SJCRH30 (cell line): ENCODE measurements around the gene NUDT4B. TPM values are rescaled to one million over a fixed set of nuclear protein-coding genes. Genes with fewer than 3 reads are reported as not detected.
"Not testable (repeated sequence)": the region's sequence is repeated elsewhere in the genome, so short reads cannot be mapped to it uniquely, and the experiment has no call there.

Experiments used
- DNase-seq, 2 experiments: peaks; one replicate each; pipeline ENCODE4 v3.0.0-alpha.2; 2015 to 2020
- H3K27ac ChIP-seq: fragments of 250-450 bp; sonication (Bioruptor Pico); 2 replicates; pipeline ENCODE4 v1.5.1; 2020; ENCODE audit warnings: mild to moderate bottlenecking, moderate library complexity
- H3K27me3 ChIP-seq: fragments of 250-450 bp; sonication (Bioruptor Pico); 2 replicates; pipeline ENCODE4 v1.5.1; 2020; ENCODE audit warnings: mild to moderate bottlenecking, moderate library complexity
- H3K36me3 ChIP-seq: fragments of 250-450 bp; sonication (Bioruptor Pico); 2 replicates; pipeline ENCODE4 v1.5.1; 2020; ENCODE audit warnings: mild to moderate bottlenecking, moderate library complexity
- H3K4me1 ChIP-seq: fragments of 250-450 bp; sonication (Bioruptor Pico); 2 replicates; pipeline ENCODE4 v1.5.1; 2020; ENCODE audit warnings: mild to moderate bottlenecking, moderate library complexity
- H3K4me3 ChIP-seq: fragments of 250-450 bp; sonication (Bioruptor Pico); 2 replicates; pipeline ENCODE4 v1.5.1; 2020; ENCODE audit warnings: mild to moderate bottlenecking, moderate library complexity
- H3K9me3 ChIP-seq: fragments of 250-450 bp; sonication (Bioruptor Pico); replicated peaks from 2 replicates; pipeline ENCODE4 v1.5.1; 2020; ENCODE audit warnings: mild to moderate bottlenecking, moderate library complexity
- total RNA-seq: library from RNA; depleted of rRNA; stranded (reverse); fragments of >200 nt; shearing (Covaris generic); gene quantifications from 2 replicates; pipeline ENCODE4 v1.2.3, GENCODE V29; 2014

NUDT4B gene
- total RNA-seq, 1 experiment from 2014 or later, result 5.8 TPM

- not testable (repeated sequence) for H3K4me1 ChIP-seq, H3K9me3 ChIP-seq, H3K36me3 ChIP-seq, H3K27me3 ChIP-seq, DNase-seq, H3K4me3 ChIP-seq, H3K27ac ChIP-seq
Measured at GRCh38 chr1:148727862-148728261, 20.7 kb upstream of the NUDT4B start.

DNA sequence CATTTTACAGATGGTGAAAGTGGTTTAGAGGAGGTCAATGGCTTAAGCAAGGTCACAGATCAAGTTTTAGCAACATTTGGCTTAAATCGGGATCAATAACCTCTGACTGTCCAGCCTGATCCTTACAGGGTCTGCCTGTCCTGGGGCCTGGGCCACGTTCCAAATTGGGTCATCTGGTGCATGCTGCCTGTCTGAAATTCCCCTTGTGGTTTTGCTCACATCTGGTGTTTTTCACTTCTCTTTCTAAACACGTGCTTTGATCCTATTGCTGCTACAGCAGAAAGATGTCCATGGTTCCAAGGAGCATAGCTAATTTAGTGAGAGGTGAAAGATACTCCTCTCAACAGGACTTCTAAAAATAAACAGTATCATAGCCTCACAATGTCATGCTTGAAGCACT is 19.4 kb upstream of the NUDT4B start:
- not testable (repeated sequence) for H3K36me3 ChIP-seq, H3K27ac ChIP-seq, DNase-seq, H3K4me1 ChIP-seq, H3K9me3 ChIP-seq, H3K27me3 ChIP-seq, H3K4me3 ChIP-seq

GRCh38 chr1:148729541-148729940 is 19.0 kb upstream of the NUDT4B start:
- not testable (repeated sequence) for H3K27ac ChIP-seq, H3K36me3 ChIP-seq, H3K27me3 ChIP-seq, DNase-seq, H3K4me1 ChIP-seq, H3K9me3 ChIP-seq, H3K4me3 ChIP-seq

- H3K4me1 ChIP-seq, DNase-seq, H3K27ac ChIP-seq, H3K9me3 ChIP-seq, H3K4me3 ChIP-seq, H3K27me3 ChIP-seq, H3K36me3 ChIP-seq: not testable (repeated sequence)
Measured at GRCh38 chr1:148732277-148732676, 16.3 kb upstream of the NUDT4B start.

DNA sequence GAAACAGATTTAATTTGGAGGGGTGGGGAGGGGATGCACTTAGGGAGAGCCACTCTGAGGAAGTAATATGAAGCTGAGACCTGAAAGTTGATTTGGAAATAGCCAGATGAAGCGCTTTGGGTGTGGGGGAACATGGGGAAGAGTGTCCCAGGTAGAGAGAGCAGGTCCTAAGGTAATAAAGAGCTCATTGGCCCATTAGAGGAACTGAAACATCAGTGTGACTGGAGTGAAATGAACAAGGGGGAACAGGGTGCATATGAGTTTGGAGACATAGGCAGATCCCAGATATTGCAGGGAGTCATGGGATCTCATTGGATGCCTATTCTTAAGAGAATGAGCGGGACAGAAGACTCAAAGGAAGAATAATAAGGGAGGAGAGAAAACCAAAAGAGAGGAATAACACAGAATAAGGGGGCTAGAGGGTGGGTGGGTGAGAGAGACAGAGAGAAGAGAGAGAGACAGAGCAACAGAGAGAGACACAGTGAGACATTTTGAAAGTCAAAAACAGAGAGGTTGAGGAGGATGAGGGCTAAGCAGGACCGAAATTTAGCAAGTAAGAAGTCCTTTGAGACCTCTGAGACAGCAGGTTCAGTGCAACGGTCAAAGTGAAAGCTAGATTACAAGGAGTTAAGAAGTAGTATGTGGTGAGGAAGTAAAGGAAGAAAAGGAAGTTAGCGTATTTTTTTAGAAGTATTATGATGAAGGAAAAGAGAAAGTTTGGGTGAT is 14.8 kb upstream of the NUDT4B start:
- H3K4me1 ChIP-seq, H3K9me3 ChIP-seq, H3K27me3 ChIP-seq, H3K4me3 ChIP-seq, H3K27ac ChIP-seq, H3K36me3 ChIP-seq, DNase-seq: not testable (repeated sequence)

DNA sequence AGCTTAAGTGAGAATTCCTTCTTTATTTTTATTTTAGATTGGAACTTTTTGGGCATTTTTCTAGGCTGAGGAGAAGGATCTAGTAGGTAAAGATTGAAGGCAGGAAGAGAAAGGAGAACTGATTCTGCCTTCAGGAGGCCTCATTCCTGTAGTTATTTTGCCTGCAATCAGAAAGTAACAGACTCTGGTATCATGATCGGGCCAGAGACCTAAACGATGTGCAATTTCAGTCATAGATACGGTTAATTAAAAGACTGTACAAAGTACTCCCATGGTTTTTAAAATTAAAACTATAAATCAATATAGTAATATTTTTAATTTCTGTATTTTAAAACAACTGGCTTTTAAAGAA is 14.3 kb upstream of the NUDT4B start:
- not testable (repeated sequence) for H3K27me3 ChIP-seq, H3K4me3 ChIP-seq, H3K4me1 ChIP-seq, H3K27ac ChIP-seq, H3K36me3 ChIP-seq, H3K9me3 ChIP-seq, DNase-seq

DNA sequence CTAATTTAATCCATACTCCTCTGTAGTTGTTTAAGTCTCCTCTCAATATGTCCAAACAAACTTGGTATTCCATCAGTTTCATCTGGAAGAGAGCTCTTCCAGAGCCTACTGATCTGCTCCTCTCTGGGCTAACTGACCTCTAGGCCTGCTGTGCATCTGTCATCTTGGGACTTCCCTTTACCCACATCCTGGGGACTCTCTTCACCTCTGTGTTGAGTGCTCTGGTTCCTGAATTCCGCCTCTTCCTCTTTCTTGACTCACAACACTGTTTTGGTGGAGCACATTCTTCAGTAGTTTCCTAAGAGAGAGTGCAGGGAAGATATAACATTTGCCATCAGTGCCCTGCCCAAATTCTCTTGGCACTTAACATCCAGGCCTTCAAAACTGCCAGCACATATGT is 13.0 kb upstream of the NUDT4B start:
- not testable (repeated sequence) for H3K27me3 ChIP-seq, H3K4me3 ChIP-seq, H3K4me1 ChIP-seq, H3K9me3 ChIP-seq, DNase-seq, H3K36me3 ChIP-seq, H3K27ac ChIP-seq

- not testable (repeated sequence) for H3K27me3 ChIP-seq, H3K36me3 ChIP-seq, H3K4me3 ChIP-seq, H3K4me1 ChIP-seq, DNase-seq, H3K9me3 ChIP-seq, H3K27ac ChIP-seq
Measured at GRCh38 chr1:148738667-148739066, 9.9 kb upstream of the NUDT4B start.

GRCh38 chr1:148743200-148743599 is 5.4 kb upstream of the NUDT4B start:
- H3K36me3 ChIP-seq, H3K9me3 ChIP-seq, H3K27ac ChIP-seq, H3K4me3 ChIP-seq, H3K4me1 ChIP-seq, H3K27me3 ChIP-seq, DNase-seq: not testable (repeated sequence)

DNA sequence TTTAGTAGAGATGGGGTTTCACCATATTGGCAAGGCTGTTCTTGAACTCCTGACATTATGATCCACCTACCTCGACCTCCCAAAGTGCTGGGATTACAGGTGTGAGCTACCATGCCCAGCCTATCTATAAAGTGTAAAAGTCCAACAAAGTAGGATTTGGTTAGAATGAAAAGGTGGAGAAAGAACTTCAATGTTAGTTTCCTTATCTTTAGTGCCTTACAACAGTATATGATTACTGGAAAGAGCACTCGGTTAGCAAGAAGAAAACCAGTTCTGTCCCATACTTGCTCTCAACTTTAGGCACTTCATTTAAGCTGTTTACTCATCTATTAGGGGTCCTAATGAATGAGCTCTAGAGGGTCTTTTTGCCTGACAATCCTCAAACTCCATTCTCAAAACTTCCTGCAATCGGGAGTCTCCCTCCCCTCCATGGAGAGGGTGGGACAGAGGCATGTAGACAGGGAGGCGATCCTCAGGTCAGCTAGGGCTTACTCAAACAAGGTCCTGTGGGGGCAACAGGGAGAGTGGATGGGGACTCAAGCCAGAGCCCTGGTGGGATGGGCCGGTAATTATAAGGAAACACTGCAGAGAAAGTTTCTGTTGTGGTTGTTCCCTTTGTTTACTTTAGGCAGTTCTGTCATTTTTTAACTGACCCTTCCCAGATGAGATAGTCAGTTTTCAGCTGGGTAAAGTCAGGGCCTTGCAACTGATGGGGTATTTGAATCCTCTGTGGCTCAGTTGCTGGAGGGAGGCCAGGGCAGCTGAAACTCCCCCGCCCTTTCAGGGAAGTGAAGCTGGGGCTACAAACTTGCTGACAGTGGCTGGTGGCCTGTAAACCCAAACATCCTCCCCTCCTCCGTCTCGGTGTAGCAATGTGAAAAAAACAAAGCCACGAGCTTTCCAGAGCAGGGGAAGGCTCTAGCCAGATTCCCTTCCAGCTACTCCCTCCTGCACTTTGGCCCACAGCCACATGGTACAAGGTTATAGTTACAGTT is 4.6 kb upstream of the NUDT4B start:
- H3K4me3 ChIP-seq, DNase-seq, H3K27me3 ChIP-seq, H3K36me3 ChIP-seq, H3K27ac ChIP-seq, H3K9me3 ChIP-seq, H3K4me1 ChIP-seq: not testable (repeated sequence)

DNA sequence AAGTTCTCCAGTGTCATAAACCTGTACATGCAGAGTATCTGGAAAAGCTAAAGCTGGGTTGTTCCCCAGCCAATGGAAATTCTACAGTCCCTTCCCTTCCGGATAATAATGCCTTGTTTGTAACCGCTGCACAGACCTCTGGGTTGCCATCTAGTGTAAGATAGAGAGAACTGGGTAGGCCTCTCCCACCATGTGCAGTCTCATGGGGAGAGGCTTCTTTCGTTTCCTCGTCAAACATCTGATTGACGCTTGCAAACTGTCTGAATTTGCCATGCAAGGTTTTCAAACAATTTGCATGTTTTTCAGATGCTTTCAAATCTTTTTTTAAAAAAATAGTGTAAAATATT is 734 bp downstream of the NUDT4B start:
- DNase-seq, H3K36me3 ChIP-seq, H3K4me3 ChIP-seq, H3K9me3 ChIP-seq, H3K27me3 ChIP-seq, H3K4me1 ChIP-seq, H3K27ac ChIP-seq: not testable (repeated sequence)

DNA sequence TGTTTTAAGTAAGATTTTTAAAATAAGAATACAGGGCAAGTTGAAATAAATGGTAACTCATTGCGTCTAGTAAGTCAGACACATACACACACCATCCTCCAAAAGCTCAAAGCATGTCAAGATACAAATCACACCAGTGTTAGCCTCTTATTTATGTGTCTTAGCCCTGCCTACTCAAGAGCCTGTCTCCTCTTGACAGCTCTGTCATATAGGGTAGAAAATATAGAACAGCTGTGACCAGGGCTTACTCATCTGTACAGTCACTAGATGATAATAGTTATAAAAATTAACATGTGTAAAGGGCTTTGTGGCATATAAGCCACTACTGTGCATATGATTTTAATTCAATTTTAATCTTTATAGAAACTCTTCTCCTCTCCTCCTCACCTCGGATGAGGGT is 7.7 kb downstream of the NUDT4B start:
- H3K4me1 ChIP-seq, H3K27me3 ChIP-seq, H3K36me3 ChIP-seq, DNase-seq, H3K4me3 ChIP-seq, H3K27ac ChIP-seq, H3K9me3 ChIP-seq: not testable (repeated sequence)

DNA sequence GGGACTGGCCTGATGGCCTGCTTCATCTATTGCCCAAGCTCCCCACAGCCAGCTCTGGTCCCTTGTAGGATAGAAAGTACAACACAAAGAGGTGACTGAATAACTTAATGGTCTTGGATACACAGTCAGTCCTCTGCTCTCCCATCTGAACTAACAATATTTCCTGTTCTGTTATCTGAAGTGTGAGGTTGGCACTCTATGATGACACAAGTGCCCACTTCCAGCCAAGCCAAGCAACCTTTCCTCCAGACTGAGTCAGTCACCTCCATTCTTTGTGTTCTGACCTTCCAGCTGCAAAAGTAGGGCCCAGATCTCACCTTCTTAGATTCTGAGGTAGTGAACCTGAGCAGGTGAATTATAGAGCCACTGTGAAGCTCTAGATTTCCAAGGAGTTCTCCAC is 8.9 kb downstream of the NUDT4B start:
- DNase-seq, H3K9me3 ChIP-seq, H3K4me1 ChIP-seq: not testable (repeated sequence)

GRCh38 chr1:148758412-148758811 is 9.8 kb downstream of the NUDT4B start:
- not testable (repeated sequence) for H3K36me3 ChIP-seq, H3K27ac ChIP-seq, H3K9me3 ChIP-seq, H3K27me3 ChIP-seq, DNase-seq, H3K4me1 ChIP-seq, H3K4me3 ChIP-seq

More for the DNA sequence above, 8.9 kb downstream of the NUDT4B start:
- not testable (repeated sequence) for H3K27ac ChIP-seq, H3K27me3 ChIP-seq, H3K36me3 ChIP-seq, H3K4me3 ChIP-seq

DNA sequence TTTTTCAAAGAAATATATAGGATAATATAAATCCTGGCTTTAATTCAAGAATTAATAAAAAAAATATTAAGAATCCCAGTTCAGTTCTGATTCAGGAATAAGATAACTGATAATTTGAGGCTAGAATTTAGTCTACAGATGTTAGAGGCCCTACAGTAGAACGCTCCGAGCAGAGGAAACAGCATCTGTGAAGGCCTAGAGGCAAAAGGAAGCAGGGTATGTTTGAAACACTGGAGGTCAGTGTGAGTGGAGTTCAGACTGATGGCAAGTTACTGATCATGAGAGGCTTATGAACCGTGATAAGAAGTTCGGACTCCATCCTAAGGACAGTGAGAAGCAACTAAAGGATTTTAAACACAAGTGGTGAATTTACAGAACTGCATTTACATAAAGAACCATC is 10.4 kb downstream of the NUDT4B start:
- not testable (repeated sequence) for H3K27ac ChIP-seq, H3K27me3 ChIP-seq, H3K4me3 ChIP-seq, H3K9me3 ChIP-seq, H3K4me1 ChIP-seq, DNase-seq, H3K36me3 ChIP-seq

- not testable (repeated sequence) for H3K27ac ChIP-seq, H3K4me1 ChIP-seq, H3K9me3 ChIP-seq, H3K36me3 ChIP-seq, H3K27me3 ChIP-seq, H3K4me3 ChIP-seq
- DNase-seq, result peak in 1 of 2 experiments; percentile 0
Measured at GRCh38 chr1:148759749-148760148, 11.2 kb downstream of the NUDT4B start.
